HG03135 (cell line): Measurements from ENCODE around the gene HELB.

Experiments used
- ATAC-seq: cut with Tn5 transposase; IDR thresholded peaks from one replicate; pipeline ENCODE4 v1.9.1; 2021; ENCODE audit warnings: mild to moderate bottlenecking, moderate library complexity; ENCODE audit not compliant: unreplicated experiment

The HELB gene

GRCh38 chr12:66354291-66354690 is 52.0 kb downstream of the HELB start:
- ATAC-seq = no peak

DNA sequence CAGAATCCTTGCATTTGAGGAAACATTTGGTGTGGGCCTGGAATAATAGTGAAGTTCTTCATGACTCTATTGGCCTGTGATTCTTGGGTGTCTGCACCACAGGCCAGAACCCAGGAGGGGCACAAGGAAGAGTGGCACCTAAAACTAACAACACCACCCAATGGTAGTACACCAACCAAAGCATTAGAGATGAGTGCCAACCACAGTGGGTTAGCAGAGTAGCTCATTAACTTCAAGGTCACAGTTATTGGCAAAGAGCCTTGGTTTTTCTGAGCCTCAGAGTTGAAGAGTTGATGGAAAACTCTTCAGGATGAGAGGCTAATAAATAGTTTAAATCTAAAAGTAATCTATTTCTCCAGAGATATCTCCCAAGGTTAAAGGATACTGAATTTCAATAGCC is 57.0 kb downstream of the HELB start:
- ATAC-seq = no peak

DNA sequence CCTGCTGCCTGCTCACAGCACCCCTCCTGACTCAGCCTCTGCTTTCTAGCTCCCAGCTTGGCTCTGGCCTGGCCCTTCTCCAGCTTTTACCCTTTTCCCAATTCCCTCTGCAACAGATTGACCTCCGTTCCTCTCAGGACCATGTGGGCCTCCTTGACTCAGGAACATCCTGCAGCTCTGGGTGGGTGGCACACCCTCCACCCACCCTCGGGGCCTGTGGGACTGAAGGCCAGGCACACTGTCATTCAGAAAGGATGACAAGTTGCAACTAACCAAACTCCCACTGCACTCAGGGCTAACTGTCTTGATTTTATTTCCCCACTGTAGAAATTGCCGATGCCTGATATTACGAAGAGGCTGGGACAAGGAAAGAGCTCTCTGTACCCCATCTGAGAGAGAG is 59.4 kb downstream of the HELB start:
- ATAC-seq = no peak

DNA sequence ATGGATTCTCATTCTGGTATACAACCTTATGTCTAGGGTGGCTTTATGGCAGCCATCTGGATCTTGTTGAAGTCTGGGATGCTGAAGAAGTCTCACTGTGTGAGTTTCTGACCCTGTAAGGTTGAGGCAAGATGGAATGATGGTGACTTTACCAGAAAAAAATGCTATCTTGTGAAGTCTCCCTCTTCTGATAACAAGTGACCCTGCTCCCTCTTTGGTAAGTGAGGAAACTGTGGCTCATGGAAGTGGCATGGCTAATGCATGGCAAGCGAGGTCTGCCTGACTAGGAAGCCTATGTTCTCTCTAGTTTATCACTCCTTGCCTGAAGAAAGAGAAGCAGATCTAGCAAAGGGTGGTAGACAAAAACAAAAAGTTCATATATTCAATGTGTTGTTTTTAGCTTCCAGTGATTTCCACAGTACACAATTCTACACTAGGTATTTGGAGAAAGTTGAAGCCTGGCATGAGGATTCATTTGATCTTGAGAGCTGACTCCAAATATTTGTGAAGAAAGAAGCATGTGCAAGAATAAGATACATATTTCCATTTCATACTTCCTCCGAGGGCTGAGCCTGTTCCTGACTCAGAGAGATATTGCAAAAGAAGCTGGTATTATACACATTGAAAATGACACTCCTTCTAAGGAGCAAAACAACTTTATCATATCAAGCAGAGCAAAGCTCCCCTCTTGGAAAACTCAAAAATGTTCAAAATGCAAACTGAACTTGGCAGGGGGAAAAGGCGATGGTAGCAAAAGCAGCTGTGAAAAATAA is 63.6 kb downstream of the HELB start:
- no peak for ATAC-seq

GRCh38 chr12:66367015-66367667 is 64.8 kb downstream of the HELB start:
- ATAC-seq = no peak

- no peak for ATAC-seq
Measured at GRCh38 chr12:66371982-66372381, 69.7 kb downstream of the HELB start.

DNA sequence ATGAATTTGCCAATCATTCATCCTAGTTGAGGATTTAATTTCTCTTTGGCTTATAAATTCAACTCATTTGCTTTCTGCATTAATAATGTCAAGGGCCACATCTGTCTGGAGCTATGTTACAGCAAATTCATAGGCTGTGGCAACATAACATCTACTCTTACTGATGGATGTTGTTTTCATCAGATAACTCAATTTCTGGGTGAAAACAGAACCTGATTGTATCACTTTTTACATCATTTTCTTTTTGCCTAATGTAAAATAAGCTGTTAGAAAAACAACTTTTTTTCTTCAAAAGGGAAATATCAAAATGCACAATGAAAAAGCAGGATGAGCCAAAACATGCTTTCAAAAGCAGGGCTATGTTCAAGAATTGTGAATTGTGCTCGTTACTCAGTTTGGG is 73.3 kb downstream of the HELB start:
- ATAC-seq = no peak

- no peak for ATAC-seq
Measured at GRCh38 chr12:66379616-66380015, 77.3 kb downstream of the HELB start.

- no peak for ATAC-seq
Measured at GRCh38 chr12:66380769-66381535, 78.7 kb downstream of the HELB start.

- ATAC-seq = no peak
Measured at GRCh38 chr12:66387117-66387516, 84.8 kb downstream of the HELB start.
